DOHH2 (cell line): Measurements from ENCODE around the gene RC3H2.

Source experiments
- H3F3A ChIP-seq: fragments of 200-600 bp; sonication (generic), shearing (Covaris generic); 2 replicates; pipeline ENCODE4 v1.6.0; 2016; ENCODE audit warnings: antibody characterized with exemption, mild to moderate bottlenecking; ENCODE audit not compliant: control insufficient read depth, insufficient read depth
- H3K27ac ChIP-seq: fragments of 200-600 bp; sonication (generic); 2 replicates; pipeline ENCODE4 v1.5.1; 2014; ENCODE audit warnings: low read depth, mild to moderate bottlenecking, low read length, moderate library complexity
- H3K27me3 ChIP-seq: fragments of 200-600 bp; sonication (generic); 2 replicates; pipeline ENCODE4 v1.6.1; 2014; ENCODE audit warnings: mild to moderate bottlenecking, low read length, mixed read lengths; ENCODE audit not compliant: control insufficient read depth
- H3K36me3 ChIP-seq: fragments of 200-600 bp; sonication (generic); 2 replicates; pipeline ENCODE4 v1.6.1; 2014; ENCODE audit warnings: mild to moderate bottlenecking, low read length, moderate library complexity, mixed read lengths; ENCODE audit not compliant: control insufficient read depth
- H3K4me1 ChIP-seq: fragments of 200-600 bp; sonication (generic); 2 replicates; pipeline ENCODE4 v1.6.1; 2014; ENCODE audit warnings: mild to moderate bottlenecking, low read length, mixed read lengths; ENCODE audit not compliant: control insufficient read depth
- H3K4me2 ChIP-seq: fragments of 200-600 bp; sonication (generic); 2 replicates; pipeline ENCODE4 v1.6.0; 2014; ENCODE audit warnings: mild to moderate bottlenecking, low read length, moderate library complexity
- H3K4me3 ChIP-seq: fragments of 200-600 bp; sonication (generic); 2 replicates; pipeline ENCODE4 v1.5.1; 2014; ENCODE audit warnings: mild to moderate bottlenecking, low read length, mixed read lengths
- H3K79me2 ChIP-seq: fragments of 200-600 bp; sonication (generic); 2 replicates; pipeline ENCODE4 v1.6.1; 2014; ENCODE audit warnings: mild to moderate bottlenecking, low read length, mixed read lengths; ENCODE audit not compliant: control insufficient read depth
- H3K9me2 ChIP-seq: fragments of 200-600 bp; sonication (generic); replicated peaks from 2 replicates; pipeline ENCODE4 v1.6.1; 2014; ENCODE audit warnings: mild to moderate bottlenecking, low read length, mixed read lengths; ENCODE audit not compliant: control insufficient read depth
- H3K9me3 ChIP-seq: fragments of 200-600 bp; sonication (generic); 2 replicates; pipeline ENCODE4 v1.6.1; 2014; ENCODE audit warnings: antibody characterized with exemption, low read length, mixed read lengths; ENCODE audit not compliant: control insufficient read depth, insufficient read depth
- H4K20me1 ChIP-seq: fragments of 200-600 bp; sonication (generic); 2 replicates; pipeline ENCODE4 v1.6.0; 2014; ENCODE audit warnings: low read depth, mild to moderate bottlenecking, antibody characterized with exemption, low read length, moderate library complexity; ENCODE audit not compliant: control insufficient read depth, insufficient read depth
- EZH2phosphoT487 ChIP-seq: fragments of 200-600 bp; sonication (generic); IDR thresholded peaks from 2 replicates; pipeline ENCODE4 v1.6.1; 2017; ENCODE audit warnings: borderline replicate concordance, mild to moderate bottlenecking, antibody characterized with exemption, low read length, moderate library complexity, mixed read lengths
- TF ChIP-seq, protein P1 (sequence below): fragments of 200-600 bp; sonication (generic); IDR thresholded peaks from one replicate; pipeline ENCODE4 v1.5.1; 2014; ENCODE audit warnings: antibody characterized with exemption, mild to moderate bottlenecking, low read depth, low read length; ENCODE audit not compliant: poor library complexity, severe bottlenecking

The RC3H2 gene

DNA sequence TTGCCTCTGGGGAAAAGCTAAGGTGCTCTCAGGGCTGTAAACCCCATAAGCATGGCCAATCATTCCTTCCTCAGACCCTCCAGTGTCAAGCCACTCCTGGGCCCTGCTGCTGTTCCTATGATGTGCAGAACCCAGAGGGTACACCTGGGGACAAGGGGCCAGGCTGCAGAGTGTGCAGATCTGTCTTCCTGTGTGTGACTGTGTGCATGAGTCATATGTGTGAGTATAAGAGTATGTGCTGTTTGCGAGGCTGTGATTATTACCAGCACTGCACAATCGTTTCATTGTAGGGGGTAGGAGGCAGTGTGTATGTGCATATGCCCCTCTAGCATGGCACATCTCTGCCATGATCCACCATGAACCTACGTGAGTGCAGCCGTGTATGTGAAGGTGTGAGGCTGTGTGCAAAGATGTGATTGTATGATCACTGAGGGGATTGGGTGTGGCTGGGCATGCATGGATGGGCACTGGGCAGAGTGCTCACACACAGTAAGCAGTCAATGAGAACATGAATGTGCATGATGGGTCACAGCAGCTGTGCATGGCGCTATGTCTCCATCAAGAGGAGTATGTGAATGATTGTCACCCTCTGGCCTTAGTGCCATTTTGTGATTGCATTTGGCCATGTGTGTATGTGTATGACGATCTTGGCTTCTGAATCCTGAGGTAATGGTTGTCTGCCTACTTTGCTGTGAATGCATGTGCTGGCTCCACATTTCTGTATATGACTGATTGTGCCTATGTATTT is 107.7 kb downstream of the RC3H2 start:
- no peak for TF ChIP-seq EZH2phosphoT487
- TF ChIP-seq, protein P1, sequence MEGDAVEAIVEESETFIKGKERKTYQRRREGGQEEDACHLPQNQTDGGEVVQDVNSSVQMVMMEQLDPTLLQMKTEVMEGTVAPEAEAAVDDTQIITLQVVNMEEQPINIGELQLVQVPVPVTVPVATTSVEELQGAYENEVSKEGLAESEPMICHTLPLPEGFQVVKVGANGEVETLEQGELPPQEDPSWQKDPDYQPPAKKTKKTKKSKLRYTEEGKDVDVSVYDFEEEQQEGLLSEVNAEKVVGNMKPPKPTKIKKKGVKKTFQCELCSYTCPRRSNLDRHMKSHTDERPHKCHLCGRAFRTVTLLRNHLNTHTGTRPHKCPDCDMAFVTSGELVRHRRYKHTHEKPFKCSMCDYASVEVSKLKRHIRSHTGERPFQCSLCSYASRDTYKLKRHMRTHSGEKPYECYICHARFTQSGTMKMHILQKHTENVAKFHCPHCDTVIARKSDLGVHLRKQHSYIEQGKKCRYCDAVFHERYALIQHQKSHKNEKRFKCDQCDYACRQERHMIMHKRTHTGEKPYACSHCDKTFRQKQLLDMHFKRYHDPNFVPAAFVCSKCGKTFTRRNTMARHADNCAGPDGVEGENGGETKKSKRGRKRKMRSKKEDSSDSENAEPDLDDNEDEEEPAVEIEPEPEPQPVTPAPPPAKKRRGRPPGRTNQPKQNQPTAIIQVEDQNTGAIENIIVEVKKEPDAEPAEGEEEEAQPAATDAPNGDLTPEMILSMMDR, result no peak
- Histone ChIP-seq H3K79me2 (no peaks in the 10 kb centered on the region), H3F3A (no peaks in the 10 kb centered on the region), H4K20me1 (no peaks in the 10 kb centered on the region), H3K9me3 (no peaks in the 10 kb centered on the region), H3K36me3 (no peaks in the 10 kb centered on the region), H3K27ac (no peak overlapping the region), H3K27me3 (no peaks in the 10 kb centered on the region), H3K4me1 (no peaks in the 10 kb centered on the region), H3K4me3 (no peak overlapping the region), H3K4me2 (no peak overlapping the region), H3K9me2 (no peaks in the 10 kb centered on the region)
